ENCODE results near the gene AIFM2.

AIFM2 gene

GRCh38 chr10:70064486-70064885 is 68.1 kb downstream of the AIFM2 start:
- no peaks in the 10 kb centered on the region for H3K36me3 ChIP-seq (ENCODE audit: control insufficient read depth, low read length)
- peaks cover 2% of the 10 kb centered on the region; the same call in 1 of the 2 replicates for H3K27me3 ChIP-seq (ENCODE audit: control insufficient read depth, low read length)
- no peak overlapping the region for H3K4me2 ChIP-seq (ENCODE audit: low read length)
- H4K20me1 ChIP-seq (ENCODE audit: control insufficient read depth, insufficient read depth, low read depth, low read length): no peaks in the 10 kb centered on the region
- H3K4me1 ChIP-seq (ENCODE audit: control insufficient read depth, low read length): no peaks in the 10 kb centered on the region
- H3K79me2 ChIP-seq (ENCODE audit: control insufficient read depth, low read length): no peaks in the 10 kb centered on the region
- no peak for TF ChIP-seq EZH2phosphoT487 (IDR thresholded peaks at IDR 0.05; ENCODE audit: borderline replicate concordance, low read length)
- no peak for TF ChIP-seq CTCF (IDR thresholded peaks at IDR 0.05; ENCODE audit: low read depth, low read length, poor library complexity, severe bottlenecking)
- no peak overlapping the region for H3K4me3 ChIP-seq (ENCODE audit: low read length)
- H3K27ac ChIP-seq (ENCODE audit: low read depth, low read length): no peak overlapping the region
- H3K9me2 ChIP-seq (replicated peaks; ENCODE audit: control insufficient read depth, low read length): no peaks in the 10 kb centered on the region
- H3F3A ChIP-seq (ENCODE audit: control insufficient read depth, insufficient read depth): no peaks in the 10 kb centered on the region
- no peaks in the 10 kb centered on the region for H3K9me3 ChIP-seq (ENCODE audit: control insufficient read depth, insufficient read depth, low read length)

- Histone ChIP-seq H3F3A (ENCODE audit: control insufficient read depth, insufficient read depth) (no peaks in the 10 kb centered on the region), H3K27ac (ENCODE audit: low read depth, low read length) (no peak overlapping the region), H3K4me3 (ENCODE audit: low read length) (no peak overlapping the region), H3K36me3 (ENCODE audit: control insufficient read depth, low read length) (no peaks in the 10 kb centered on the region), H4K20me1 (ENCODE audit: control insufficient read depth, insufficient read depth, low read depth, low read length) (no peaks in the 10 kb centered on the region), H3K4me2 (ENCODE audit: low read length) (no peak overlapping the region), H3K79me2 (ENCODE audit: control insufficient read depth, low read length) (no peaks in the 10 kb centered on the region), H3K27me3 (ENCODE audit: control insufficient read depth, low read length) (peaks cover 2% of the 10 kb centered on the region; the same call in 1 of the 2 replicates), H3K9me2 (replicated peaks; ENCODE audit: control insufficient read depth, low read length) (no peaks in the 10 kb centered on the region), H3K9me3 (ENCODE audit: control insufficient read depth, insufficient read depth, low read length) (no peaks in the 10 kb centered on the region), H3K4me1 (ENCODE audit: control insufficient read depth, low read length) (no peaks in the 10 kb centered on the region)
- no peak for TF ChIP-seq EZH2phosphoT487 (IDR thresholded peaks at IDR 0.05; ENCODE audit: borderline replicate concordance, low read length)
- TF ChIP-seq CTCF (IDR thresholded peaks at IDR 0.05; ENCODE audit: low read depth, low read length, poor library complexity, severe bottlenecking): no peak
Measured at GRCh38 chr10:70063418-70064098, 69.1 kb downstream of the AIFM2 start.

Data from DOHH2 (cell line).